Aorta (tissue), 5 donors: ENCODE measurements around the gene EPHB1. TPM values are rescaled to one million over a fixed set of nuclear protein-coding genes. Genes with fewer than 3 reads are reported as not detected.
A peak's percentile ranks its signal among the peaks of the same experiment; 100 is the strongest.
"Not testable (repeated sequence)": the region's sequence is repeated elsewhere in the genome, so short reads cannot be mapped to it uniquely, and the experiment has no call there.

ENCODE experiments used
- ATAC-seq: fragments of 200-7000 bp; cut with Tn5 transposase; one replicate; pipeline ENCODE4 v1.9.1; 2022; ENCODE audit warnings: moderate library complexity; ENCODE audit not compliant: low FRiP score
- DNase-seq, 2 donors: peaks; one replicate each; pipeline ENCODE4 v3.0.0-alpha.2; 2020
- H3K27ac ChIP-seq, 2 donors: one replicate each; pipeline ENCODE4 v1.5.1; 2013; ENCODE audit warnings: low read length in 2 of 2, mild to moderate bottlenecking in 2 of 2, moderate library complexity in 2 of 2, control low read depth in 1 of 2, inconsistent platforms in 1 of 2, low read depth in 1 of 2
- H3K27me3 ChIP-seq, 2 donors: one replicate each; pipeline ENCODE4 v1.6.1; 2013; ENCODE audit warnings: control low read depth in 1 of 2, low read length in 1 of 2, mild to moderate bottlenecking in 1 of 2, moderate library complexity in 1 of 2; ENCODE audit not compliant: insufficient read depth in 2 of 2, control insufficient read depth in 1 of 2
- H3K36me3 ChIP-seq, 2 donors: one replicate each; pipeline ENCODE4 v1.6.1; 2013; ENCODE audit warnings: control low read depth in 1 of 2, low read length in 1 of 2, mild to moderate bottlenecking in 1 of 2; ENCODE audit not compliant: insufficient read depth in 2 of 2, control insufficient read depth in 1 of 2
- H3K4me1 ChIP-seq, 2 donors: one replicate each; pipeline ENCODE4 v1.6.1; 2013; ENCODE audit warnings: low read length in 2 of 2, control low read depth in 1 of 2, mild to moderate bottlenecking in 1 of 2, moderate library complexity in 1 of 2; ENCODE audit not compliant: insufficient read depth in 2 of 2, control insufficient read depth in 1 of 2
- H3K4me3 ChIP-seq, 2 donors: one replicate each; pipeline ENCODE4 v1.5.1; 2013; ENCODE audit warnings: low read length in 2 of 2, control low read depth in 1 of 2, mild to moderate bottlenecking in 1 of 2
- H3K9me3 ChIP-seq: one replicate; pipeline ENCODE4 v1.6.1; 2013; ENCODE audit warnings: mild to moderate bottlenecking, low read length; ENCODE audit not compliant: control insufficient read depth
- WGBS, 2 donors: extraction: QIAGEN DNeasy Blood & Tissue Kit; methylation state at CpG; one replicate each; pipeline ENCODE4 v1.1.7; 2013; 5-methylcytosine and 5-hydroxymethylcytosine counted together
- intact Hi-C, 2 donors: fragments of 100-400 bp; cut with DNase I; formaldehyde crosslinking; loops; one replicate each; pipeline versions ENCODE4 v1.14.2 to v1.15.0; 2022
- polyA plus RNA-seq, 2 donors: library from polyadenylated mRNA; stranded (reverse); fragments of 200-250 nt; gene quantifications; one replicate each; pipeline ENCODE4 v1.2.3, GENCODE V29; 2013
- total RNA-seq, 2 donors: library from RNA; stranded (reverse); fragmentation: NEBNext Ultra II Directional; extraction: Animal tissue kit (Norgen Biotek cat#: 25700); gene quantifications; one replicate each; pipeline ENCODE4 v1.2.1, GENCODE V29; 2021
- donor health status: healthy with polysubstance abuse.
- donor health status: Bipolar disorder and iron deficiency.
- donor health status: DM: no; HTN: no; CAD: no.
- donor health status: DM: no; HTN: no; CAD: no.
- donor health status: DM: yes; HTN: yes; CAD: no.

Gene EPHB1
- total and polyA plus RNA-seq, 4 donors, result 0.31 to 4.8 (median 3.6) TPM; not detected in 1

GRCh38 chr3:135106445-135106844 lies 311.4 kb downstream of the EPHB1 start:
- WGBS, 2 donors, result 69 to 71% methylated on average over 8 of the region's 8 CpGs

GRCh38 chr3:135107043-135107442 lies 312.0 kb downstream of the EPHB1 start:
- DNase-seq (no peak), ATAC-seq (no peak)
- no peak overlapping the region for H3K4me3 ChIP-seq
- no peak overlapping the region for H3K27ac ChIP-seq
- 66 to 86% methylated on average over 2 of the region's 2 CpGs for WGBS, 2 donors
- no peaks in the 10 kb centered on the region for H3K27me3 ChIP-seq
- H3K36me3 ChIP-seq, result no peaks in the 10 kb centered on the region
- intact Hi-C loops, result no loop called here
- H3K9me3 ChIP-seq, result no peaks in the 10 kb centered on the region
- H3K4me1 ChIP-seq, result no peaks in the 10 kb centered on the region

More at GRCh38 chr3:135106445-135106844, 311.4 kb downstream of the EPHB1 start:
- no peaks in the 10 kb centered on the region for H3K27me3 ChIP-seq
- no peaks in the 10 kb centered on the region for H3K9me3 ChIP-seq
- H3K36me3 ChIP-seq, result no peaks in the 10 kb centered on the region
- DNase-seq (no peak), ATAC-seq (no peak)
- intact Hi-C loops, result no loop called here
- H3K4me3 ChIP-seq, result no peak overlapping the region
- no peaks in the 10 kb centered on the region for H3K4me1 ChIP-seq
- H3K27ac ChIP-seq, result no peak overlapping the region

- intact Hi-C loops, result no loop called here
- H3K4me3 ChIP-seq, result no peak overlapping the region
- no peak for DNase-seq
- H3K9me3 ChIP-seq, result no peaks in the 10 kb centered on the region
- no peaks in the 10 kb centered on the region for H3K36me3 ChIP-seq
- H3K4me1 ChIP-seq, result no peaks in the 10 kb centered on the region
- ATAC-seq, result no peak
- no peaks in the 10 kb centered on the region for H3K27me3 ChIP-seq
- no peak overlapping the region for H3K27ac ChIP-seq
- WGBS, 2 donors, result 70 to 71% methylated on average over 8 of the region's 8 CpGs
These were observed 314.6 kb downstream of the EPHB1 start for GRCh38 chr3:135109681-135110080.

DNA sequence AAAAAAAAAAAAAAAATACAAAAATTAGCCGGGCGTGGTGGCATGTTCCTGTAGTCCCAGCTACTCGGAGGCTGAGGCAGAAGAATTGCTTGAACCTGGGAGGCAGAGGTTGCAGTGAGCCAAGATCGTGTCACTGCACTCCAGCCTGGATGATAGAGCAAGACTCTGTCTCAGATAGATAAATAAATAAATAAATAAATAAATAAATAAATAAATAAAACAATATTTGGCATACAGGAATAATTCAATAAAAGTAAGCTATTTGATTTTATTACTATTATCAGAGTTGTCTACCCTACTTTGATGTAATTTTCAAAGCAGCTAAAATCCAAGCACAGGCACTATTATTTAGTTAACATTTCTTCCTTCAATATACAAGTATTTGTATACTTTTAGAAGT lies 319.5 kb downstream of the EPHB1 start:
- intact Hi-C loops, H3K4me3 ChIP-seq, H3K4me1 ChIP-seq, H3K9me3 ChIP-seq, H3K27me3 ChIP-seq, DNase-seq, H3K36me3 ChIP-seq, H3K27ac ChIP-seq, ATAC-seq: not testable (repeated sequence)
- WGBS, 2 donors, result 90 to 92% methylated on average over 4 of the region's 4 CpGs

- H3K27ac ChIP-seq, result no peak overlapping the region
- H3K4me3 ChIP-seq, result no peak overlapping the region
- intact Hi-C loops, result no loop called here
- H3K4me1 ChIP-seq, result no peaks in the 10 kb centered on the region
- peak; percentile 16 for ATAC-seq
- DNase-seq, result no peak
- 49 to 59% methylated on average over 5 of the region's 5 CpGs for WGBS, 2 donors
- H3K27me3 ChIP-seq, result peaks cover 0 to 1% of the 10 kb centered on the region in 2 donors
- no peaks in the 10 kb centered on the region for H3K36me3 ChIP-seq
- no peaks in the 10 kb centered on the region for H3K9me3 ChIP-seq
These were observed 322.9 kb downstream of the EPHB1 start for GRCh38 chr3:135117977-135118376.

GRCh38 chr3:135118792-135119191 lies 323.7 kb downstream of the EPHB1 start:
- 61 to 76% methylated on average over 2 of the region's 2 CpGs for WGBS, 2 donors

GRCh38 chr3:135125171-135125801 lies 330.2 kb downstream of the EPHB1 start:
- intact Hi-C loops, result no loop called here
- Histone ChIP-seq H3K36me3 (no peaks in the 10 kb centered on the region), H3K27ac (no peak overlapping the region), H3K4me1 (no peaks in the 10 kb centered on the region), H3K4me3 (no peak overlapping the region), H3K27me3 (no peaks in the 10 kb centered on the region), H3K9me3 (no peaks in the 10 kb centered on the region)
- DNase-seq, result no peak
- WGBS, 2 donors, result 72 to 82% methylated on average over 2 of the region's 2 CpGs
- ATAC-seq, result no peak

More at GRCh38 chr3:135118792-135119191, 323.7 kb downstream of the EPHB1 start:
- Histone ChIP-seq H3K27me3 (peaks cover 0 to 1% of the 10 kb centered on the region in 2 donors), H3K36me3 (no peaks in the 10 kb centered on the region), H3K27ac (no peak overlapping the region), H3K4me3 (no peak overlapping the region), H3K4me1 (no peaks in the 10 kb centered on the region), H3K9me3 (no peaks in the 10 kb centered on the region)
- no peak for DNase-seq
- no peak for ATAC-seq
- intact Hi-C loops, result no loop called here

GRCh38 chr3:135127946-135128470 lies 332.9 kb downstream of the EPHB1 start:
- no peaks in the 10 kb centered on the region for H3K9me3 ChIP-seq
- 76 to 80% methylated on average over 5 of the region's 5 CpGs for WGBS, 2 donors
- no peaks in the 10 kb centered on the region for H3K27me3 ChIP-seq
- DNase-seq (no peak), ATAC-seq (no peak)
- intact Hi-C loops, result no loop called here
- H3K27ac ChIP-seq, result no peak overlapping the region
- H3K4me3 ChIP-seq, result no peak overlapping the region
- H3K36me3 ChIP-seq, result no peaks in the 10 kb centered on the region
- no peaks in the 10 kb centered on the region for H3K4me1 ChIP-seq

DNA sequence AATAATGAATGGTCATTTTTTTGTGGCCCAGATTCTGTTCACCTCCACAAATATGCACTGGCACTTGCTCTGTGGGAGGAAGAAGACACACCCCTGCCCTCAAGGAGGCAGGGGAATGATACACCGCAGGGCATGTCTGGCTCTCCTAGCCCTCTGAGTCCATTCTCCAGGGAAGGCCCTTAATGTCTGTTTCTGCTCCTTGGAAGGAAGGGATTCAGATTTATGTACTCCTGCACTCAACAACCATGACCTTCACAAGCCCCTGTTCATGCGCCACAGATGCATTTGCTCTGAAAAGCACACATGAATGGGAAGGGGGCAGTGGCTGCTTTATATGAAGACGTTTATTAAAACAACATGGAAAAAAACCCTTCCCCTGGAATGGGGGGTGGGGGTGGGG lies 333.8 kb downstream of the EPHB1 start:
- Histone ChIP-seq H3K27me3 (no peaks in the 10 kb centered on the region), H3K9me3 (no peaks in the 10 kb centered on the region), H3K27ac (no peak overlapping the region), H3K4me1 (no peaks in the 10 kb centered on the region), H3K36me3 (no peaks in the 10 kb centered on the region), H3K4me3 (no peak overlapping the region)
- intact Hi-C loops, result no loop called here
- no peak for ATAC-seq
- WGBS, 2 donors, result 40 to 46% methylated on average over 3 of the region's 3 CpGs
- DNase-seq, result no peak
